Loucy (cell line): ENCODE measurements around the gene PSPN.
"Not testable (repeated sequence)": the region's sequence is repeated elsewhere in the genome, so short reads cannot be mapped to it uniquely, and the experiment has no call there.

Experiments used
- H2AFZ ChIP-seq: fragments of 200-600 bp; sonication (generic); 2 replicates; pipeline ENCODE4 v1.6.0; 2016; ENCODE audit warnings: antibody characterized with exemption, mild to moderate bottlenecking, low read length, moderate library complexity
- H3F3A ChIP-seq: fragments of 200-600 bp; 2 replicates; pipeline ENCODE4 v1.6.0; 2016; ENCODE audit warnings: antibody characterized with exemption, low read depth, mild to moderate bottlenecking
- H3K27me3 ChIP-seq: fragments of 200-600 bp; sonication (generic); 2 replicates; pipeline ENCODE4 v1.6.1; 2014; ENCODE audit warnings: low read length, mild to moderate bottlenecking; ENCODE audit not compliant: insufficient read depth, poor library complexity, severe bottlenecking
- H3K36me3 ChIP-seq: fragments of 200-600 bp; sonication (generic); 2 replicates; pipeline ENCODE4 v1.6.1; 2016; ENCODE audit warnings: low read length; ENCODE audit not compliant: insufficient read depth
- H3K4me1 ChIP-seq: fragments of 200-600 bp; sonication (generic); 2 replicates; pipeline ENCODE4 v1.5.1; 2014; ENCODE audit warnings: low read length, mild to moderate bottlenecking; ENCODE audit not compliant: insufficient read depth, poor library complexity, severe bottlenecking
- H3K4me2 ChIP-seq: fragments of 200-600 bp; sonication (generic); 2 replicates; pipeline ENCODE4 v1.6.0; 2014; ENCODE audit warnings: antibody characterized with exemption, low read length, low read depth, mild to moderate bottlenecking; ENCODE audit not compliant: poor library complexity, severe bottlenecking
- H3K4me3 ChIP-seq: fragments of 200-600 bp; sonication (generic); 2 replicates; pipeline ENCODE4 v1.5.1; 2014; ENCODE audit warnings: low read length, mild to moderate bottlenecking, mixed read lengths; ENCODE audit not compliant: poor library complexity, severe bottlenecking
- H3K79me2 ChIP-seq: fragments of 200-600 bp; sonication (generic); 2 replicates; pipeline ENCODE4 v1.6.1; 2014; ENCODE audit warnings: low read length; ENCODE audit not compliant: insufficient read depth
- H3K9ac ChIP-seq: fragments of 200-600 bp; sonication (generic); 2 replicates; pipeline ENCODE4 v1.6.0; 2014; ENCODE audit warnings: mild to moderate bottlenecking, low read depth, low read length, moderate library complexity; ENCODE audit not compliant: poor library complexity, severe bottlenecking
- H3K9me2 ChIP-seq: fragments of 200-600 bp; sonication (generic); replicated peaks from 2 replicates; pipeline ENCODE4 v1.6.1; 2016; ENCODE audit warnings: low read depth, low read length, mixed read lengths
- H3K9me3 ChIP-seq: fragments of 200-600 bp; sonication (generic); 2 replicates; pipeline ENCODE4 v1.6.1; 2014; ENCODE audit warnings: mild to moderate bottlenecking, antibody characterized with exemption, low read length, low read depth; ENCODE audit not compliant: insufficient read depth
- H4K20me1 ChIP-seq: fragments of 200-600 bp; sonication (generic); 2 replicates; pipeline ENCODE4 v1.6.0; 2014; ENCODE audit warnings: antibody characterized with exemption, low read length, mild to moderate bottlenecking; ENCODE audit not compliant: insufficient read depth, poor library complexity, severe bottlenecking
- EZH2phosphoT487 ChIP-seq: fragments of 200-600 bp; IDR thresholded peaks from 2 replicates; pipeline ENCODE4 v1.6.1; 2018; ENCODE audit warnings: antibody characterized with exemption, mild to moderate bottlenecking, moderate library complexity, borderline replicate concordance
- TF ChIP-seq, protein P1 (sequence below): fragments of 200-600 bp; sonication (generic); conservative IDR thresholded peaks from 2 replicates; pipeline ENCODE4 v1.5.1; 2014; ENCODE audit warnings: mild to moderate bottlenecking, antibody characterized with exemption, low read length

PSPN gene

DNA sequence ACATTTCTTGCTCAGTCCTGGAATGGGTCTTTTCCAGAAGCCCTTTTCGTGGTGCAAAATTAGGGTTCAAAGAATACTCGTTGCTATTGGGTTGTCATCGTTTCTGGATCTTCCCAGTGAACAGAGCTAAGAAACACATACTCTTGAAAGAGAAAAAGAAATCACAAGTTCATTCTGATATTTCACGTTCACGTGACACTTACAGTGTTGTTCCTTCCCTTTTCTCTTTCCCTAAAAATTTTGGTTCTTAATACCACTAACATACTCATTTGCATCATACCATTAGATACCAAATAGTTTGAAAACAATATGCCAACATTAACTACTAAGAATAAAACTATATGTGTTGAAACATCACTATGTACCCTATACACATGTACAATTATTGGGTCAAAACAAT lies 30.7 kb upstream of the PSPN start:
- H3K4me2 ChIP-seq, result no peak overlapping the region
- H3K9me2 ChIP-seq, result no peaks in the 10 kb centered on the region
- H3F3A ChIP-seq, result no peaks in the 10 kb centered on the region
- H3K9ac ChIP-seq, result no peak overlapping the region
- H3K9me3 ChIP-seq, result no peaks in the 10 kb centered on the region
- no peak overlapping the region for H2AFZ ChIP-seq
- no peak overlapping the region for H3K4me3 ChIP-seq
- no peaks in the 10 kb centered on the region for H3K36me3 ChIP-seq
- H3K79me2 ChIP-seq, result no peaks in the 10 kb centered on the region
- no peaks in the 10 kb centered on the region for H4K20me1 ChIP-seq
- no peak for TF ChIP-seq EZH2phosphoT487
- TF ChIP-seq, protein P1, sequence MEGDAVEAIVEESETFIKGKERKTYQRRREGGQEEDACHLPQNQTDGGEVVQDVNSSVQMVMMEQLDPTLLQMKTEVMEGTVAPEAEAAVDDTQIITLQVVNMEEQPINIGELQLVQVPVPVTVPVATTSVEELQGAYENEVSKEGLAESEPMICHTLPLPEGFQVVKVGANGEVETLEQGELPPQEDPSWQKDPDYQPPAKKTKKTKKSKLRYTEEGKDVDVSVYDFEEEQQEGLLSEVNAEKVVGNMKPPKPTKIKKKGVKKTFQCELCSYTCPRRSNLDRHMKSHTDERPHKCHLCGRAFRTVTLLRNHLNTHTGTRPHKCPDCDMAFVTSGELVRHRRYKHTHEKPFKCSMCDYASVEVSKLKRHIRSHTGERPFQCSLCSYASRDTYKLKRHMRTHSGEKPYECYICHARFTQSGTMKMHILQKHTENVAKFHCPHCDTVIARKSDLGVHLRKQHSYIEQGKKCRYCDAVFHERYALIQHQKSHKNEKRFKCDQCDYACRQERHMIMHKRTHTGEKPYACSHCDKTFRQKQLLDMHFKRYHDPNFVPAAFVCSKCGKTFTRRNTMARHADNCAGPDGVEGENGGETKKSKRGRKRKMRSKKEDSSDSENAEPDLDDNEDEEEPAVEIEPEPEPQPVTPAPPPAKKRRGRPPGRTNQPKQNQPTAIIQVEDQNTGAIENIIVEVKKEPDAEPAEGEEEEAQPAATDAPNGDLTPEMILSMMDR, result no peak
- no peaks in the 10 kb centered on the region for H3K27me3 ChIP-seq
- H3K4me1 ChIP-seq, result no peaks in the 10 kb centered on the region

DNA sequence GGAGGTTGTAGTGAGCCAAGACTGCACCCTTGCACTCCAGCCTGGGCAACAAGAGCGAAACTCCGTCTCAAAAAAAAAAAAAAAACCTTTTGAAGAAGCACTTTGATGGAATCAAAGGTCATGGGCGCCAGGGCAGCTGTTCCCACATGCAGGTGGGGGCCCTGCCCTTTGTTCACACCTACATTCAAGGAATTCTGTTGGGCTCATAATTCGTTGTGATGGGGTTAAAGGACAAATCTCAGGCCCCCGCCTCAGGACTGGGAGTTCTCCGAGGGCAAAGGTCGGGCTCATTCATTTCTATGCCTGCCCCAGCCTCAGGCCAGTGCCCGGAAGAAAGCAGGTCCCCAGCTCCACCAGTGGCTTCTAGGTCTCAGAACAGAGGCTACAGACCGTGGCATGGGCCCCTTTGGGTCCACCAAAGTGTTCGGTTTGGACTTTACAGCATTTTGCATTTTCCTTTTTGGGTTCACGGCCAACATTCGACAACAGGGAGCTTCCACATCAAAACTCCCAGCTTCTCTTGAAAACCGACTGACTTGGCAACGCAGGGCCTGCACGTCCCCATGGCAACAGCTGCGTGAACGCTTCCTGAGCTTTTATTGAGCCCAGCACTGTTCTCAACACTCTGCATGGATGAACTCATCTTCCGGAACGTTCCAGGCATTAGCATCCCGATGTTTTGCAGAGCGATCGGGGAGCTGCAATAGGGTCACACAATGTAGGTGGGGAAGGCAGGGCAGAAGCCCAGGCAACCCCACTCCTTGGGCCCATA lies 27.3 kb upstream of the PSPN start:
- no peaks in the 10 kb centered on the region for H3K9me2 ChIP-seq
- no peak overlapping the region for H3K4me3 ChIP-seq
- no peaks in the 10 kb centered on the region for H3K9me3 ChIP-seq
- H3F3A ChIP-seq, result no peaks in the 10 kb centered on the region
- H3K4me1 ChIP-seq, result no peaks in the 10 kb centered on the region
- no peaks in the 10 kb centered on the region for H3K27me3 ChIP-seq
- TF ChIP-seq, protein P1, result no peak
- no peak for TF ChIP-seq EZH2phosphoT487
- no peak overlapping the region for H3K4me2 ChIP-seq
- H3K36me3 ChIP-seq, result no peaks in the 10 kb centered on the region
- H2AFZ ChIP-seq, result no peak overlapping the region
- no peak overlapping the region for H3K9ac ChIP-seq
- H4K20me1 ChIP-seq, result no peaks in the 10 kb centered on the region
- no peaks in the 10 kb centered on the region for H3K79me2 ChIP-seq

DNA sequence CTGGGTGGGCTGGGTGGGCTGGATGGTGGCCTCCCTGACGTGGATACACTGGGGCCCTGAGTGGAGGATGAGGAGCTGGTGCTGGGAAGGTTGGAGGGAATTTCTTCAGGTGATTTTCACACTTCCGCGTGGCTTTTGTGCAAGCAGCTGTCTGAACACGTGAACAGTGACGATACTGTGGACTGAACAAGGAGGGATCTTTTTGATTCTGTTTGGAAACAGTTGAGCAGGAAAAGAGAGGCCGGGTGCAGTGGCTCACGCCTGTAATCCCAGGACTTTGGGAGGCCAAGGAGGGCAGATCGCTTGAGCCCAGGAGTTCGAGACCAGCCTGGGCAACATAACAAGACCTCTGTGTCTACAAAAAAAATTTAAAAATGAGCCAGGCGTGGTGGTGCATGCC lies 26.3 kb upstream of the PSPN start:
- TF ChIP-seq, protein P1, result no peak
- TF ChIP-seq EZH2phosphoT487, result no peak
- Histone ChIP-seq H3K27me3 (no peaks in the 10 kb centered on the region), H3K9me2 (no peaks in the 10 kb centered on the region), H3K9ac (no peak overlapping the region), H3K4me1 (no peaks in the 10 kb centered on the region), H3K9me3 (no peaks in the 10 kb centered on the region), H3K79me2 (no peaks in the 10 kb centered on the region), H4K20me1 (no peaks in the 10 kb centered on the region), H3K4me2 (no peak overlapping the region), H3K36me3 (no peaks in the 10 kb centered on the region), H3K4me3 (no peak overlapping the region), H3F3A (no peaks in the 10 kb centered on the region), H2AFZ (no peak overlapping the region)

DNA sequence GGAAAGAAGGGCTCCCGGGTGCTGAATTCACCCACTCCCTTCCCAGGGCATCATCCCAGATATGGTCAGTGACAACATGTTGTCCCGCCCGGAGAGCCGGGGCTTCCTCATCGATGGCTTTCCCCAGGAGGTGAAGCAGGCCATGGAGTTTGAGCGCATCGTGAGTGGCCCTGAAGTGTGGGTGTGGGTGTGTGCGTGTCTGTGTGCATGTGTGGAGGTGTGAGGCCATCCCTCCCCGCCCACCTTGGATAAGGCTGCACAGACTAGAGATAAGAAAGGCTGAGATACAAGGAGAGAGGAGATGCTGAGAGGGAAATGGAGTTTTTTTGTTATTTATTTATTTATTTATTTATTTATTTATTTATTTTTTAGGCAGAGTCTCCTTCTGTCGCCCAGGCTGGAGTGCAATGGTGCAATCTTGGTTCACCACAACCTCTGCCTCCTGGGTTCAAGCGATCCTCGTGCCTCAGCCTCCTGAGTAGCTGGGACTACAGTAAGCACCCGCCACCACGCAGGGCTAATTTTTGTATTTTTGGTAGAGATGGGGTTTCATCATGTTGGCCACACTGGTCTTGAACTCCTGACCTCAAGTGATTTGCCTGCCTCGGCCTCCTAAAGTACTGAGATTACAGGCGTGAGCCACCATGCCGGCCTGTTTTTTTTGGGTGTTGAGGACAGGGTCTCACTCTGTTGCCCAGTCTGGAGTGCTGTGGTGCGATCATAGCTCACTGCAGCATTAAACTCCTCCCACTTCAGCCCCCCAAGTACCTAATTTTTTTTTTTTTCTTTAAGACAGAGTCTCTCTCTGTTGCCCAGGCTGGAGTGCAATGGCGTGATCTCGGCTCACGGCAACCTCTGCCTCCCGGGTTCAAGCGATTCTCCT lies 24.6 kb upstream of the PSPN start:
- not testable (repeated sequence) for H3K36me3 ChIP-seq, H3K4me3 ChIP-seq, H3K9ac ChIP-seq, H2AFZ ChIP-seq, H3K4me2 ChIP-seq, H3K79me2 ChIP-seq, H3K4me1 ChIP-seq, H3K9me3 ChIP-seq, H3K9me2 ChIP-seq, H3F3A ChIP-seq, H3K27me3 ChIP-seq, H4K20me1 ChIP-seq
